IPS-18a (cell line): ENCODE data around the gene MYO7A.

Source experiments
- H3K27ac ChIP-seq: one replicate; pipeline ENCODE4 v1.5.1; 2013; ENCODE audit warnings: low read length
- H3K27me3 ChIP-seq: one replicate; pipeline ENCODE4 v1.6.1; 2013; ENCODE audit warnings: mild to moderate bottlenecking, low read length; ENCODE audit not compliant: control insufficient read depth, insufficient read depth
- H3K36me3 ChIP-seq: one replicate; pipeline ENCODE4 v1.6.1; 2013; ENCODE audit warnings: low read depth, low read length; ENCODE audit not compliant: control insufficient read depth
- H3K4me1 ChIP-seq: one replicate; pipeline ENCODE4 v1.6.1; 2013; ENCODE audit warnings: low read depth, low read length; ENCODE audit not compliant: control insufficient read depth
- H3K4me3 ChIP-seq: one replicate; pipeline ENCODE4 v1.5.1; 2013; ENCODE audit warnings: low read length
- H3K9ac ChIP-seq: one replicate; pipeline ENCODE4 v1.6.1; 2013; ENCODE audit warnings: mild to moderate bottlenecking, low read length, moderate library complexity
- H3K9me3 ChIP-seq: one replicate; pipeline ENCODE4 v1.6.1; 2013; ENCODE audit warnings: low read depth, low read length; ENCODE audit not compliant: control insufficient read depth

MYO7A gene

GRCh38 chr11:77126156-77126775 lies 1.8 kb upstream of the MYO7A start:
- Histone ChIP-seq H3K9ac (no peak overlapping the region), H3K9me3 (no peaks in the 10 kb centered on the region), H3K36me3 (no peaks in the 10 kb centered on the region), H3K27me3 (peaks cover 4% of the 10 kb centered on the region), H3K4me1 (peaks cover 5% of the 10 kb centered on the region), H3K27ac (no peak overlapping the region), H3K4me3 (no peak overlapping the region)

GRCh38 chr11:77126861-77127234 lies 1.2 kb upstream of the MYO7A start:
- no peaks in the 10 kb centered on the region for H3K9me3 ChIP-seq
- peaks cover 5% of the 10 kb centered on the region for H3K4me1 ChIP-seq
- H3K27ac ChIP-seq = no peak overlapping the region
- H3K9ac ChIP-seq = no peak overlapping the region
- peak overlapping the region; percentile 54 for H3K4me3 ChIP-seq
- no peaks in the 10 kb centered on the region for H3K36me3 ChIP-seq
- H3K27me3 ChIP-seq = peaks cover 4% of the 10 kb centered on the region

GRCh38 chr11:77127235-77127911 lies 673 bp upstream of the MYO7A start:
- Histone ChIP-seq H3K4me3 (peak overlapping the region; percentile 54), H3K27ac (no peak overlapping the region), H3K4me1 (peaks cover 5% of the 10 kb centered on the region), H3K9ac (no peak overlapping the region), H3K27me3 (peaks cover 4% of the 10 kb centered on the region), H3K9me3 (no peaks in the 10 kb centered on the region), H3K36me3 (no peaks in the 10 kb centered on the region)

GRCh38 chr11:77129069-77129841 lies 1.2 kb downstream of the MYO7A start:
- Histone ChIP-seq H3K36me3 (no peaks in the 10 kb centered on the region), H3K27ac (no peak overlapping the region), H3K27me3 (peaks cover 4% of the 10 kb centered on the region), H3K4me3 (no peak overlapping the region), H3K4me1 (peaks cover 5% of the 10 kb centered on the region), H3K9ac (no peak overlapping the region), H3K9me3 (no peaks in the 10 kb centered on the region)

GRCh38 chr11:77129842-77130756 lies 2.1 kb downstream of the MYO7A start:
- peaks cover 5% of the 10 kb centered on the region for H3K4me1 ChIP-seq
- H3K36me3 ChIP-seq = no peaks in the 10 kb centered on the region
- H3K4me3 ChIP-seq = no peak overlapping the region
- no peak overlapping the region for H3K9ac ChIP-seq
- peaks cover 4% of the 10 kb centered on the region for H3K27me3 ChIP-seq
- no peak overlapping the region for H3K27ac ChIP-seq
- no peaks in the 10 kb centered on the region for H3K9me3 ChIP-seq

- no peaks in the 10 kb centered on the region for H3K36me3 ChIP-seq
- H3K4me1 ChIP-seq = peaks cover 5% of the 10 kb centered on the region
- H3K27me3 ChIP-seq = peaks cover 4% of the 10 kb centered on the region
- H3K27ac ChIP-seq = no peak overlapping the region
- no peaks in the 10 kb centered on the region for H3K9me3 ChIP-seq
- H3K4me3 ChIP-seq = no peak overlapping the region
- no peak overlapping the region for H3K9ac ChIP-seq
Measured at GRCh38 chr11:77130763-77131513, 2.9 kb downstream of the MYO7A start.

GRCh38 chr11:77131560-77131959 lies 3.5 kb downstream of the MYO7A start:
- H3K4me1 ChIP-seq = peaks cover 5% of the 10 kb centered on the region
- H3K36me3 ChIP-seq = no peaks in the 10 kb centered on the region
- H3K9me3 ChIP-seq = no peaks in the 10 kb centered on the region
- H3K4me3 ChIP-seq = no peak overlapping the region
- H3K27ac ChIP-seq = no peak overlapping the region
- peaks cover 4% of the 10 kb centered on the region for H3K27me3 ChIP-seq
- H3K9ac ChIP-seq = no peak overlapping the region

- no peaks in the 10 kb centered on the region for H3K27me3 ChIP-seq
- no peak overlapping the region for H3K4me3 ChIP-seq
- no peak overlapping the region for H3K27ac ChIP-seq
- H3K4me1 ChIP-seq = peaks cover 4% of the 10 kb centered on the region
- no peaks in the 10 kb centered on the region for H3K9me3 ChIP-seq
- H3K9ac ChIP-seq = no peak overlapping the region
- H3K36me3 ChIP-seq = no peaks in the 10 kb centered on the region
Measured at GRCh38 chr11:77135069-77135468, 7.0 kb downstream of the MYO7A start.

- H3K9ac ChIP-seq = no peak overlapping the region
- no peaks in the 10 kb centered on the region for H3K36me3 ChIP-seq
- H3K4me3 ChIP-seq = no peak overlapping the region
- no peaks in the 10 kb centered on the region for H3K27me3 ChIP-seq
- peaks cover 6% of the 10 kb centered on the region for H3K4me1 ChIP-seq
- H3K27ac ChIP-seq = no peak overlapping the region
- no peaks in the 10 kb centered on the region for H3K9me3 ChIP-seq
Measured at GRCh38 chr11:77136074-77136473, 8.0 kb downstream of the MYO7A start.

GRCh38 chr11:77136784-77137420 lies 8.9 kb downstream of the MYO7A start:
- Histone ChIP-seq H3K36me3 (no peaks in the 10 kb centered on the region), H3K27me3 (no peaks in the 10 kb centered on the region), H3K9ac (no peak overlapping the region), H3K27ac (no peak overlapping the region), H3K9me3 (no peaks in the 10 kb centered on the region), H3K4me3 (no peak overlapping the region), H3K4me1 (peaks cover 6% of the 10 kb centered on the region)
